Retinal pigment epithelial cell (primary cell): ENCODE data around the gene AGR2.

ENCODE experiments used
- DNase-seq: peaks from one replicate; pipeline ENCODE4 v3.0.0-alpha.2; 2010; ENCODE audit warnings: low read depth
- H3K4me3 ChIP-seq: 2 replicates; pipeline ENCODE4 v1.5.1; 2011; ENCODE audit warnings: mild to moderate bottlenecking, low read length, control low read depth, moderate library complexity
- TF ChIP-seq, protein P1 (sequence below): conservative IDR thresholded peaks from 2 replicates; pipeline ENCODE4 v1.5.1; 2011; ENCODE audit warnings: low read depth, low read length, control low read depth, inconsistent platforms

The AGR2 gene

DNA sequence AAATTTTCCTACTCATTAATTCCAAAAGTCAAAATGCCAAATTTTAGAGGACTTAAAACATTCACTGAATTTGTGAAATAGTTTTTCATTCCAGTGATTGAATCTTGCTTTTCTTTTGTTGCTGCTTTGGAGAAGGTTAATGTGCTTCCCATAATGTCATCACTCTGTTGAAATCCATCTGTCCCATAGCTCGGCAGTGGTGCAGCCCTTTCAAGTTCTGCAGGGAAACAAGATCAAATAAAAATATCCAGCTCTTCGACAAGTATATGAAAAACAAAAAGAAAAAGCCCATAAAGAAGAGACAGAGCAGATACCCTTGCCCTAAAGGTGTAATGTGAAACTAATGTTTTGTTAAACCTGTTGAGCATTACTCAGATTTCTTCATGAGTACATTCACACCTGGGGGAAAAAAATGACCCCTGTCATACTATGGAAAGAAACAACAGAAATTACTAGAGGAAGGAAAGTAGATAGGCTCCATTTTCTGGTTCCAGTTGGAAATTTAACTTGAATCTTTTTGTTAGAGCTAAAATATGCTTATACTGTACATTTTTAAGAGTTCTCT lies 41.9 kb upstream of the AGR2 start:
- TF ChIP-seq, protein P1, sequence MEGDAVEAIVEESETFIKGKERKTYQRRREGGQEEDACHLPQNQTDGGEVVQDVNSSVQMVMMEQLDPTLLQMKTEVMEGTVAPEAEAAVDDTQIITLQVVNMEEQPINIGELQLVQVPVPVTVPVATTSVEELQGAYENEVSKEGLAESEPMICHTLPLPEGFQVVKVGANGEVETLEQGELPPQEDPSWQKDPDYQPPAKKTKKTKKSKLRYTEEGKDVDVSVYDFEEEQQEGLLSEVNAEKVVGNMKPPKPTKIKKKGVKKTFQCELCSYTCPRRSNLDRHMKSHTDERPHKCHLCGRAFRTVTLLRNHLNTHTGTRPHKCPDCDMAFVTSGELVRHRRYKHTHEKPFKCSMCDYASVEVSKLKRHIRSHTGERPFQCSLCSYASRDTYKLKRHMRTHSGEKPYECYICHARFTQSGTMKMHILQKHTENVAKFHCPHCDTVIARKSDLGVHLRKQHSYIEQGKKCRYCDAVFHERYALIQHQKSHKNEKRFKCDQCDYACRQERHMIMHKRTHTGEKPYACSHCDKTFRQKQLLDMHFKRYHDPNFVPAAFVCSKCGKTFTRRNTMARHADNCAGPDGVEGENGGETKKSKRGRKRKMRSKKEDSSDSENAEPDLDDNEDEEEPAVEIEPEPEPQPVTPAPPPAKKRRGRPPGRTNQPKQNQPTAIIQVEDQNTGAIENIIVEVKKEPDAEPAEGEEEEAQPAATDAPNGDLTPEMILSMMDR = no peak
- DNase-seq = no peak
- H3K4me3 ChIP-seq = no peak overlapping the region

DNA sequence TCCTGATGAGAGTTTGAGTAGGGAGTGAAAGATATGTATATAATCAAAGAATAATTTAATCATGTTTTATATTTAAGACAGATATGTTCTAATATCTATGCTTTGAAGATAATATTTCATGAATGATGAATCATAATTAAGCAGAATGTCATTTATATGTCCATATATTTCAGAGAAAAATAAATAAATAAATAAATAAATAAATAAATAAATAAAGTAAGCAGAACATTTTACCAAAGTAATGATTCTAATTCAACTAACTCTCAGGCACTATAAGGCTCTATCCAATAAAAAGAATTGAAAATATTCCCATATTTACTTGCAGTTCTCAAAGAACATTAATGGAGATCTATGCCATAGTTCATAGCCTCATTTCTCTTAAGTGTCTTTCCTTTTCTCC lies 40.9 kb upstream of the AGR2 start:
- no peak overlapping the region for H3K4me3 ChIP-seq
- DNase-seq = no peak
- TF ChIP-seq, protein P1 = no peak

DNA sequence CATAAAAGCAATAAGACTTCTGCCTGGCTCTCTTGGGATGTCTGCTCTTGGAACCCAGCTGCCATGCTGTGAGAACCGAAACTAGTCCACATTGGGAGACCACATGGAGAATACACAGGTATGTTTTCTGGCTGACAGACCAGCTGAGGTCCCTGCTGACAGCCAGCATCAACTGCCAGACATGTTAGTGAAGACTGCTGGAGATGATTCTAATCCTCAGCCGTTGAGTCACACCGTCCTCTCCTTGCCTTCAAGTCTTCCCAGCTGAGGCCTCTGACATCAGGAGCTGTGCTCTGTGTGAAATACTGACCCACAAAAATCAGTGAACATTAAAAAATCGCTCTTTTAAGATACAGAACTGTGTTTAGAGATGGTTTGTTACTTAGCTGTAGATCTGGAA lies 36.9 kb upstream of the AGR2 start:
- DNase-seq = no peak
- H3K4me3 ChIP-seq = no peak overlapping the region
- TF ChIP-seq, protein P1 = no peak

DNA sequence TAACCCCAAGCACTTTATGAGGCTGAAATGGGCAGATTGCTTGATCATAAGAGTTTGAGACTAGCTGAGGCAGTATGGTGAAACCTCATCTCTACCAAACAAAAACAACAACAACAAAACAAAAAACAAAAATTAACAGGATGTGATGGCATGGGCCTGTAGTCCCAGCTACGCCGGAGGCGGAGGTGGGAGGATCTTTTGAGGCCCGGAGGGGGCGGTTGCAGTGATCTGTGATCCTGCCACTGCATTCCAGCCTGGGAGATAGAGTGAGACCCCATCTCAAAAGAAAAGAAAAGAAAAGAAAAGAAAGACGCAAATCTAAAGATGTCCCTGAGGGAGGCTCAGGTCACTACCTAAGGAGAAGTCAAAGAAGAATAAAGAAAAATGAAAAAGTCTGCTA lies 35.3 kb upstream of the AGR2 start:
- DNase-seq = no peak
- TF ChIP-seq, protein P1 = no peak
- no peak overlapping the region for H3K4me3 ChIP-seq

DNA sequence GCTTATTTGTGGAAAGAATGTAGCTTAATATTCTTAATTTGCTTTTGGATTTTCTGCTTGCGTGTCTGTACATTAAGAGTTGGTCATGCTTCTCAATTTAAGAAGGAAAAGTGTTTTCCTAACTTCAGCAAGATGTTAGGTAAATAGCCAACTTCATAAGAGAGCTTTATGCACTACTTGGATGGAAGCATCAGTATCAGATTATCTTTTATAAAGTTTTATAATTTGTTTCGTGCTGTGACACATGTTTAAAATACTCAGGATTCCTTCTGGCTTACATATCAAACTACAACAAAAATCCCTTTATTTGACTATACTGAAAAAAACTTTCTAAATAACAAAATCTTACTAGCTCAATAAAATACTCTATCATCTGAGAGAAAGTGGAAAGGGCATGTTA lies 34.8 kb upstream of the AGR2 start:
- TF ChIP-seq, protein P1 = no peak
- no peak overlapping the region for H3K4me3 ChIP-seq
- peak; percentile 34 for DNase-seq

DNA sequence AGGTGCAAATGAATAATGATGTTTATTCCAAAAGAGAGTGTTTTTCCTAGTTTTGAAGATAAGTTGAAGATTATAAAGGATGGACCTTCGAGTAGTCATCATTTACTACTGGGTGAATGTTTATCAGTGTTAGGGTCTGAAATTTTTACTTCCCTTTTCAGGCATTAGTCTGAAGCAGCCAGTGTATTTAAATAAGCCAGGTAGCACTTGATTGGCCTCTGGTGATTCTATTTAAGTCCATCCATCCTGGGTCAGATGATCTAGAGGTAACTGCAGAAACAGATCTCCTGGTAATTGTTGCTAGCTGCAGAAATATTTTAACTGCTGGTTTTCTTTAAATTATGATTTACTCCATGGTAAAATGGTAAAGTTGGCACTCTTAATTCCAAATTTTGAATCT lies 34.1 kb upstream of the AGR2 start:
- H3K4me3 ChIP-seq = no peak overlapping the region
- DNase-seq = no peak
- TF ChIP-seq, protein P1 = no peak

DNA sequence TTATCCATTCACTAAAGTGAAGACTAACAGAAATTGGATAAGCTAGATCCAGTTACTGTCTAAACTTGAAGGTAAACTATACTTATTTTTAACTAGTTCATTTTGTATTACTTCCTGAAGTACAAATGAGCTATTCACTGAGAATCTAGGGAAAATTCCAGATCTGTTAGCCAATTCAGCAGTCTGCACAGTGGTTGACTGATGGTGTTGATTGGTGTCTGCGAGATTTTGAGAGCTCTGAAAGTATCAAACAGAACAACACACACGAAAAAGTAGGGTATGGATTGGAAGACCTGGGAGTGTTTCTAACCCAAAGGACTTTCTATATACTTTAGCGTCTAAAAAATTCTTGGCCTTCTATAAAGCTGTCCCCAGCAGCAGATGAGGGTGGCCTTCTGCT lies 33.6 kb upstream of the AGR2 start:
- H3K4me3 ChIP-seq = no peak overlapping the region
- no peak for DNase-seq
- TF ChIP-seq, protein P1 = no peak
